Stimulated activated CD4-positive, alpha-beta T cell treated with anti-CD3 and anti-CD28 coated beads, Interleukin-1b, Interleukin-23, amount 100 ng/mL, for 48 hours (primary cell): ENCODE results near the gene DBF4B.
A peak's percentile ranks its signal among the peaks of the same experiment; 100 is the strongest.
"Not testable (repeated sequence)": the region's sequence is repeated elsewhere in the genome, so short reads cannot be mapped to it uniquely, and the experiment has no call there.

Source experiments
- DNase-seq: peaks from one replicate; pipeline ENCODE4 v3.0.0-alpha.2; 2020

Gene DBF4B

GRCh38 chr17:44708401-44709263, at the start of gene DBF4B:
Gene DBF4B (plus strand): TSS chr17:44708665. CDS start chr17:44708821, 156 bp downstream.
- peak; percentile 83 for DNase-seq

- DNase-seq: no peak
Measured at GRCh38 chr17:44661835-44662234, 46.6 kb upstream of the DBF4B start.

- no peak for DNase-seq
Measured at GRCh38 chr17:44663095-44663494, 45.4 kb upstream of the DBF4B start.

- DNase-seq: no peak
Measured at GRCh38 chr17:44664867-44665266, 43.6 kb upstream of the DBF4B start.

GRCh38 chr17:44666006-44666405, 42.5 kb upstream of the DBF4B start:
- DNase-seq: no peak

GRCh38 chr17:44672479-44673093, 35.9 kb upstream of the DBF4B start:
- DNase-seq: no peak

- no peak for DNase-seq
Measured at GRCh38 chr17:44673893-44674292, 34.6 kb upstream of the DBF4B start.

GRCh38 chr17:44677136-44677535, 31.3 kb upstream of the DBF4B start:
- DNase-seq: no peak

- DNase-seq: not testable (repeated sequence)
Measured at GRCh38 chr17:44683303-44683702, 25.2 kb upstream of the DBF4B start.

GRCh38 chr17:44687756-44688155, 20.7 kb upstream of the DBF4B start:
- DNase-seq: no peak

- no peak for DNase-seq
Measured at GRCh38 chr17:44688200-44688599, 20.3 kb upstream of the DBF4B start.

GRCh38 chr17:44688675-44689476, 19.6 kb upstream of the DBF4B start:
- no peak for DNase-seq

- peak; percentile 94 for DNase-seq
Measured at GRCh38 chr17:44689477-44690217, 18.8 kb upstream of the DBF4B start, which contains the start of gene CCDC43. Gene CCDC43 (minus strand): TSS chr17:44689776. CDS start chr17:44689753, 23 bp downstream.

GRCh38 chr17:44690746-44691306, 17.6 kb upstream of the DBF4B start:
- DNase-seq: not testable (repeated sequence)

GRCh38 chr17:44693609-44694008, 14.9 kb upstream of the DBF4B start:
- no peak for DNase-seq

- DNase-seq: not testable (repeated sequence)
Measured at GRCh38 chr17:44700288-44700687, 8.2 kb upstream of the DBF4B start.

GRCh38 chr17:44707755-44708400, 587 bp upstream of the DBF4B start:
- DNase-seq: no peak

- no peak for DNase-seq
Measured at GRCh38 chr17:44719444-44719843, 11.0 kb downstream of the DBF4B start.

- no peak for DNase-seq
Measured at GRCh38 chr17:44722254-44722653, 13.8 kb downstream of the DBF4B start.

- DNase-seq: not testable (repeated sequence)
Measured at GRCh38 chr17:44726121-44726520, 17.7 kb downstream of the DBF4B start.

- no peak for DNase-seq
Measured at GRCh38 chr17:44733753-44734152, 25.3 kb downstream of the DBF4B start.

- no peak for DNase-seq
Measured at GRCh38 chr17:44734272-44734671, 25.8 kb downstream of the DBF4B start.
